A549 treated with Hydrocortisone at 1 μM for 4 hours (cell line): ENCODE results near the gene TXNDC15. TPM values are rescaled to one million over a fixed set of nuclear protein-coding genes. Genes with fewer than 3 reads are reported as not detected.

ENCODE experiments used
- total RNA-seq: library from RNA; stranded (reverse); fragments of 200-300 nt; extraction: Qiagen RNA extraction; gene quantifications from 5 replicates; pipeline ENCODE4 v1.2.3, GENCODE V29; 2022

TXNDC15 gene
- 46.4 to 64.4 TPM (median 50.1 TPM) in 5 replicates for total RNA-seq

GRCh38 chr5:134873987-134874830 lies at the start of gene TXNDC15:
TXNDC15 (plus strand) TSS chr5:134874371; CDS start chr5:134874428, 57 bp downstream.

GRCh38 chr5:134845852-134846640 lies 28.1 kb upstream of the TXNDC15 start, which contains the start of gene C5orf24:
C5orf24 (plus strand) TSS chr5:134845968; CDS start chr5:134854901, 8,933 bp downstream.

GRCh38 chr5:134904610-134905245 lies 30.6 kb downstream of the TXNDC15 start, which contains the start of gene PCBD2:
PCBD2 (plus strand) TSS chr5:134905131; CDS start chr5:134905140, 9 bp downstream.

Other genes with a start within 250 kb of the TXNDC15 start
- 44.1 to 64.2 TPM (median 47.4 TPM) in 5 replicates for gene SAR1B, start 241.5 kb upstream of the TXNDC15 start, total RNA-seq
- 10.2 to 16.5 TPM (median 14.3 TPM) in 5 replicates for gene SEC24A, start 225.6 kb upstream of the TXNDC15 start, total RNA-seq
- 24.0 to 27.9 TPM (median 27.1 TPM) in 5 replicates for gene CAMLG, start 135.8 kb upstream of the TXNDC15 start, total RNA-seq
- gene DDX46, start 115.6 kb upstream of the TXNDC15 start, total RNA-seq, result 51.3 to 86.5 TPM (median 60.0 TPM) in 5 replicates
- gene C5orf24, start 28.4 kb upstream of the TXNDC15 start, total RNA-seq, result 17.3 to 23.8 TPM (median 22.6 TPM) in 5 replicates
- 10.2 to 11.9 TPM (median 11.5 TPM) in 5 replicates for gene PCBD2, start 30.8 kb downstream of the TXNDC15 start, total RNA-seq
- 0.22 to 0.56 TPM (median 0.34 TPM) in 5 replicates for gene CATSPER3, start 93.5 kb downstream of the TXNDC15 start, total RNA-seq
- gene PITX1, start 159.9 kb downstream of the TXNDC15 start, total RNA-seq, result 24.2 to 31.4 TPM (median 28.5 TPM) in 5 replicates